Measurements from ENCODE around the gene HES4.
"Not testable (repeated sequence)": the region's sequence is repeated elsewhere in the genome, so short reads cannot be mapped to it uniquely, and the experiment has no call there.

Gene HES4

DNA sequence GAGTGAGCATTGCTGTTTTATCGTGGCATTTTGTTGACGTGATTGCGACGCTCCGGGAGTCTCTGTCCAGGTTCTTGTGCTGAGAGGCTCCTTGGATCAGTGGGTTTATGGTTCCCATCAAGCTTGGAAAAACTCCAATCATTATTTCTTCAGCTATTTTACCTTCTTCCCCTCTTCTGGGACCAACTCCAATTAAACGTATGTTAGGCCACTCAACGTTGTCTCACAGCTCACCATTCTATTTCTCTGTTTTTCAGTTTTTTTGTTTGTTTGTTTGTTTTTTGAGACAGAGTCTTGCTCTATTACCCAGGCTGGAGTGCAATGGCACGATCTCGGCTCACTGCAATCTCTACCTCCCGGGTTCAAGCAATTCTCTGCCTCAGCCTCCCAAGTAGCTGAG, 8.0 kb downstream of the HES4 start:
- Histone ChIP-seq H2AK5ac (ENCODE audit: low read depth, low read length) (no peak overlapping the region), H3K14ac (ENCODE audit: low read length) (no peak overlapping the region), H3K4me3 (ENCODE audit: low read length in 2 of 2) (no peak overlapping the region), H4K91ac (ENCODE audit: low read depth, low read length, poor library complexity) (no peak overlapping the region), H4K8ac (ENCODE audit: low read depth, low read length) (no peak overlapping the region), H3K9ac (ENCODE audit: low read depth, low read length, poor library complexity) (no peak overlapping the region), H2AFZ (ENCODE audit: low read length) (no peak overlapping the region), H3K4me2 (ENCODE audit: insufficient read depth, low read length, poor library complexity, severe bottlenecking) (no peak overlapping the region), H2BK15ac (ENCODE audit: low read length) (no peak overlapping the region), H3K9me3 (replicated peaks in 1 of 2; ENCODE audit: control insufficient read depth in 2 of 2, insufficient read depth in 1 of 2, low read depth in 1 of 2, low read length in 2 of 2) (peaks cover 8 to 14% of the 10 kb centered on the region in 2 donors), H3K27me3 (ENCODE audit: control insufficient read depth in 3 of 3, insufficient read depth in 3 of 3, low read depth in 1 of 3, low read length in 3 of 3) (no peaks in the 10 kb centered on the region), H3K36me3 (replicated peaks in 1 of 2; ENCODE audit: control insufficient read depth in 2 of 2, insufficient read depth in 2 of 2, low read length in 2 of 2) (no peaks in the 10 kb centered on the region), H2BK120ac (ENCODE audit: low read depth, low read length) (no peak overlapping the region), H3K79me1 (ENCODE audit: low read depth, low read length) (no peaks in the 10 kb centered on the region), H3K4me1 (ENCODE audit: control insufficient read depth in 2 of 2, insufficient read depth in 1 of 2, low read depth in 1 of 2, low read length in 2 of 2) (peaks cover 3 to 4% of the 10 kb centered on the region in 2 donors), H2BK5ac (ENCODE audit: low read length) (no peak overlapping the region), H3K23ac (ENCODE audit: low read depth, low read length, poor library complexity) (no peak overlapping the region), H3K4ac (ENCODE audit: low read length) (no peak overlapping the region), H2BK12ac (ENCODE audit: low read length) (no peak overlapping the region), H3K27ac (replicated peaks; ENCODE audit: low read length) (no peak overlapping the region), H3K18ac (ENCODE audit: low read length) (no peak overlapping the region)
- WGBS, 2 donors (ENCODE audit: extremely low coverage in 2 of 2, insufficient read length in 2 of 2, insufficient replicate concordance in 1 of 2), result no CpG with 5 or more reads among the region's 10 CpGs
- DNase-seq (ENCODE audit: low spot score), result no peak

DNA sequence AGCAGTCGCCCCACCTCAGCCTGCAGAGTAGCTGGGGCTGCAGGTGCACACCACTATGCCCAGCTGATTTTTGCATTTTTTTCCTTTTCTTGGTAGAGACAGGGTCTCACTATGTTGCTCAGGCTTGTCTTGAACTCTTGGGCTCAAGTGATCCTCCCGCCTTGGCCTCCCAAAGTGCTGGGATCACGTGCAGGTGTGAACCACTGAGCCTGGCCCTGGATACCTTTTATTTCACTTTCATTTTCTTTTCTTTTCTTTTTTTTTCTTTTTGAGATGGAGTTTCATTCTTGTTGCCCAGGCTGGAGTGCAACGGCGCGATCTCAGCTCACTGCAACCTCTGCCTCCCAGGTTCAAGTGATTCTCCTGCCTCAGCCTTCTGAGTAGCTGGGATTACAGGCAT, 8.6 kb downstream of the HES4 start:
- peaks cover 8 to 14% of the 10 kb centered on the region in 2 donors for H3K9me3 ChIP-seq (replicated peaks in 1 of 2; ENCODE audit: control insufficient read depth in 2 of 2, insufficient read depth in 1 of 2, low read depth in 1 of 2, low read length in 2 of 2)
- not testable (repeated sequence) for H2BK12ac ChIP-seq (ENCODE audit: low read length); H4K8ac ChIP-seq (ENCODE audit: low read depth, low read length); H3K23ac ChIP-seq (ENCODE audit: low read depth, low read length, poor library complexity); H3K14ac ChIP-seq (ENCODE audit: low read length); H3K4ac ChIP-seq (ENCODE audit: low read length); H3K27me3 ChIP-seq (ENCODE audit: control insufficient read depth in 3 of 3, insufficient read depth in 3 of 3, low read depth in 1 of 3, low read length in 3 of 3); H3K4me2 ChIP-seq (ENCODE audit: insufficient read depth, low read length, poor library complexity, severe bottlenecking); H4K91ac ChIP-seq (ENCODE audit: low read depth, low read length, poor library complexity); H2AFZ ChIP-seq (ENCODE audit: low read length); H3K4me3 ChIP-seq (ENCODE audit: low read length in 2 of 2); H2BK15ac ChIP-seq (ENCODE audit: low read length); H3K18ac ChIP-seq (ENCODE audit: low read length); H3K9ac ChIP-seq (ENCODE audit: low read depth, low read length, poor library complexity); H2BK5ac ChIP-seq (ENCODE audit: low read length); H2BK120ac ChIP-seq (ENCODE audit: low read depth, low read length); DNase-seq (ENCODE audit: low spot score); H3K4me1 ChIP-seq (ENCODE audit: control insufficient read depth in 2 of 2, insufficient read depth in 1 of 2, low read depth in 1 of 2, low read length in 2 of 2); H3K79me1 ChIP-seq (ENCODE audit: low read depth, low read length); H3K27ac ChIP-seq (replicated peaks; ENCODE audit: low read length); H3K36me3 ChIP-seq (replicated peaks in 1 of 2; ENCODE audit: control insufficient read depth in 2 of 2, insufficient read depth in 2 of 2, low read length in 2 of 2); H2AK5ac ChIP-seq (ENCODE audit: low read depth, low read length)
- WGBS, 2 donors (ENCODE audit: extremely low coverage in 2 of 2, insufficient read length in 2 of 2, insufficient replicate concordance in 1 of 2), result no CpG with 5 or more reads among the region's 6 CpGs

DNA sequence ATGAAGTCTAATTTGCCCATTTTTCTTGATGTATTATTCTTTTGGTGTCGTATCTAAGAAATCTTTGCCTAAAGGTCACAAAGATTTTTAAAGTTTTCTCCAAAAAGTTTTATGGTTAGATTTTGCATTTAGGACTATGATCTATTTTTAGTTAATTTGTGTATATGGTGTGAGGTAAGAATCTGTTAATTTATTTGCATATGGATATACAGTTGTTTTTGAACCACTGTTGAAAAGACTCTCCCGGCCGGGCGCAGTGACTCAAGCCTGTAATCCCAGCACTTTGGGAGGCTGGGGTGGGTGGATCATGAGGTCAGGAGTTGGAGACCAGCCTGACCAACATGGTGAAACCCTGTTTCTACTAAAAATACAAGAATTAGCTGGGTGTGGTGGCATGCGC, 11.8 kb downstream of the HES4 start:
- H4K91ac ChIP-seq (ENCODE audit: low read depth, low read length, poor library complexity); H2AK5ac ChIP-seq (ENCODE audit: low read depth, low read length); H3K4me1 ChIP-seq (ENCODE audit: control insufficient read depth in 2 of 2, insufficient read depth in 1 of 2, low read depth in 1 of 2, low read length in 2 of 2); H3K4me3 ChIP-seq (ENCODE audit: low read length in 2 of 2); H3K36me3 ChIP-seq (replicated peaks in 1 of 2; ENCODE audit: control insufficient read depth in 2 of 2, insufficient read depth in 2 of 2, low read length in 2 of 2); H2BK15ac ChIP-seq (ENCODE audit: low read length); H3K18ac ChIP-seq (ENCODE audit: low read length); H3K14ac ChIP-seq (ENCODE audit: low read length); H3K9ac ChIP-seq (ENCODE audit: low read depth, low read length, poor library complexity); H2BK5ac ChIP-seq (ENCODE audit: low read length); H2BK120ac ChIP-seq (ENCODE audit: low read depth, low read length); H2BK12ac ChIP-seq (ENCODE audit: low read length); H3K4ac ChIP-seq (ENCODE audit: low read length); DNase-seq (ENCODE audit: low spot score); H3K79me1 ChIP-seq (ENCODE audit: low read depth, low read length); H3K27ac ChIP-seq (replicated peaks; ENCODE audit: low read length); H4K8ac ChIP-seq (ENCODE audit: low read depth, low read length); H3K23ac ChIP-seq (ENCODE audit: low read depth, low read length, poor library complexity); H2AFZ ChIP-seq (ENCODE audit: low read length); H3K4me2 ChIP-seq (ENCODE audit: insufficient read depth, low read length, poor library complexity, severe bottlenecking): not testable (repeated sequence)
- Histone ChIP-seq H3K9me3 (replicated peaks in 1 of 2; ENCODE audit: control insufficient read depth in 2 of 2, insufficient read depth in 1 of 2, low read depth in 1 of 2, low read length in 2 of 2) (peaks cover 6 to 12% of the 10 kb centered on the region in 2 donors), H3K27me3 (ENCODE audit: control insufficient read depth in 3 of 3, insufficient read depth in 3 of 3, low read depth in 1 of 3, low read length in 3 of 3) (peaks cover 0 to 14% (median 0%) of the 10 kb centered on the region in 3 experiments)
- no CpG with 5 or more reads among the region's 5 CpGs for WGBS, 2 donors (ENCODE audit: extremely low coverage in 2 of 2, insufficient read length in 2 of 2, insufficient replicate concordance in 1 of 2)

DNA sequence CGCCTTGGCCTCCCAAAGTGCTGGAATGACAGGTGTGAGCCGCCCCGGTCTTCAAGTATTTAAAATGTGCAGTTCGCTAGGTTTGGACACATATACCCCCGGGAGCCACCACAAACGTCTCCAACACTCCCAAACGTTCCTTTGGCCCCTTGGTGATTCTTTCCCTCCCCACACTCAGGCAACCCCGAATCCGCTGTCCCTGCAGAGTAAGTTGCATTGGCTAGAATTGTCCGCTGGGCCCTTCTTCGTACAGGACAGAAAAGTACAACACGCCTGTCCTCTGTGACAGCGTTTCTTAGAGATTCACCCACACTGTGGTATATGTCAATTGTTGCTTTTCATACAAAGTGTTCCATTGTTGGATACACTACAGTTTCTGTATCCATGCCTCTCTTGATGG, 14.8 kb downstream of the HES4 start:
- Histone ChIP-seq H3K27me3 (ENCODE audit: control insufficient read depth in 3 of 3, insufficient read depth in 3 of 3, low read depth in 1 of 3, low read length in 3 of 3) (peaks cover 0 to 41% (median 4%) of the 10 kb centered on the region in 3 experiments), H2BK5ac (ENCODE audit: low read length) (no peak overlapping the region), H4K8ac (ENCODE audit: low read depth, low read length) (no peak overlapping the region), H4K91ac (ENCODE audit: low read depth, low read length, poor library complexity) (no peak overlapping the region), H3K14ac (ENCODE audit: low read length) (no peak overlapping the region), H2AK5ac (ENCODE audit: low read depth, low read length) (no peak overlapping the region), H3K4me2 (ENCODE audit: insufficient read depth, low read length, poor library complexity, severe bottlenecking) (no peak overlapping the region), H3K36me3 (replicated peaks in 1 of 2; ENCODE audit: control insufficient read depth in 2 of 2, insufficient read depth in 2 of 2, low read length in 2 of 2) (no peaks in the 10 kb centered on the region), H2BK12ac (ENCODE audit: low read length) (no peak overlapping the region), H3K4me1 (ENCODE audit: control insufficient read depth in 2 of 2, insufficient read depth in 1 of 2, low read depth in 1 of 2, low read length in 2 of 2) (no peaks in the 10 kb centered on the region), H3K9me3 (replicated peaks in 1 of 2; ENCODE audit: control insufficient read depth in 2 of 2, insufficient read depth in 1 of 2, low read depth in 1 of 2, low read length in 2 of 2) (peaks cover 0 to 4% of the 10 kb centered on the region in 2 donors), H3K23ac (ENCODE audit: low read depth, low read length, poor library complexity) (no peak overlapping the region), H3K79me1 (ENCODE audit: low read depth, low read length) (no peaks in the 10 kb centered on the region), H2BK15ac (ENCODE audit: low read length) (no peak overlapping the region), H3K27ac (replicated peaks; ENCODE audit: low read length) (no peak overlapping the region), H3K18ac (ENCODE audit: low read length) (no peak overlapping the region), H3K4ac (ENCODE audit: low read length) (no peak overlapping the region), H2AFZ (ENCODE audit: low read length) (no peak overlapping the region), H2BK120ac (ENCODE audit: low read depth, low read length) (no peak overlapping the region), H3K4me3 (ENCODE audit: low read length in 2 of 2) (no peak overlapping the region), H3K9ac (ENCODE audit: low read depth, low read length, poor library complexity) (no peak overlapping the region)
- WGBS, 2 donors (ENCODE audit: extremely low coverage in 2 of 2, insufficient read length in 2 of 2, insufficient replicate concordance in 1 of 2), result no CpG with 5 or more reads among the region's 13 CpGs
- DNase-seq (ENCODE audit: low spot score), result no peak

All from neuronal stem cell (in vitro differentiated cells).